Natural killer cell (primary cell): ENCODE measurements around the gene RAN. TPM values are rescaled to one million over a fixed set of nuclear protein-coding genes. Genes with fewer than 3 reads are reported as not detected.

Experiments
- ATAC-seq, 3 donors: fragments of 150-1000 bp in 2 of 3; fragments of 200-7000 bp in 1 of 3; cut with Tn5 transposase; 1 replicate in 1 of 3; 2 replicates in 2 of 3; pipeline ENCODE4 v1.10.0; 2021; ENCODE audit warnings: mild to moderate bottlenecking in 2 of 3, moderate library complexity in 2 of 3
- DNase-seq, 2 donors: peaks; one replicate each; pipeline versions ENCODE4 v3.0.0 to v3.0.0-alpha.2; 2013 to 2021; ENCODE audit warnings: mixed read lengths in 1 of 2
- H3K27ac ChIP-seq: one replicate; pipeline ENCODE4 v1.5.1; 2013; ENCODE audit warnings: mild to moderate bottlenecking, low read length
- H3K27me3 ChIP-seq: one replicate; pipeline ENCODE4 v1.6.1; 2013; ENCODE audit warnings: low read length; ENCODE audit not compliant: control insufficient read depth, insufficient read depth
- H3K36me3 ChIP-seq: one replicate; pipeline ENCODE4 v1.6.1; 2013; ENCODE audit warnings: low read length; ENCODE audit not compliant: control insufficient read depth, insufficient read depth
- H3K4me1 ChIP-seq: one replicate; pipeline ENCODE4 v1.6.1; 2013; ENCODE audit warnings: low read length; ENCODE audit not compliant: control insufficient read depth, insufficient read depth
- H3K4me3 ChIP-seq: one replicate; pipeline ENCODE4 v1.5.1; 2013; ENCODE audit warnings: low read length
- H3K9me3 ChIP-seq: one replicate; pipeline ENCODE4 v1.6.1; 2013; ENCODE audit warnings: low read length; ENCODE audit not compliant: control insufficient read depth, insufficient read depth
- H3K27ac Mint-ChIP-seq, 2 donors: one replicate each; pipeline ENCODE4 v1.8.0; 2022; ENCODE audit warnings: mild to moderate bottlenecking in 2 of 2, mixed read lengths in 2 of 2, moderate library complexity in 1 of 2
- H3K27me3 Mint-ChIP-seq, 2 donors: one replicate each; pipeline ENCODE4 v1.8.0; 2022; ENCODE audit warnings: low read depth in 2 of 2, mixed read lengths in 2 of 2
- H3K36me3 Mint-ChIP-seq: one replicate; pipeline ENCODE4 v1.8.0; 2022; ENCODE audit warnings: mixed read lengths
- H3K4me1 Mint-ChIP-seq, 2 donors: one replicate each; pipeline ENCODE4 v1.8.0; 2022; ENCODE audit warnings: mixed read lengths in 2 of 2
- H3K4me3 Mint-ChIP-seq: one replicate; pipeline ENCODE4 v1.8.0; 2022; ENCODE audit warnings: mild to moderate bottlenecking, moderate library complexity, mixed read lengths
- H3K9me3 Mint-ChIP-seq, 2 donors: one replicate each; pipeline ENCODE4 v1.8.0; 2022; ENCODE audit warnings: mixed read lengths in 2 of 2
- CTCF ChIP-seq: fragments of 200-600 bp; IDR thresholded peaks from one replicate; pipeline ENCODE4 v1.8.0; 2022; ENCODE audit warnings: antibody characterized with exemption
- WGBS: methylation state at CpG from one replicate; pipeline ENCODE4 v1.1.7; 2013; ENCODE audit warnings: missing lambda C conversion rate; ENCODE audit not compliant: insufficient coverage; 5-methylcytosine and 5-hydroxymethylcytosine counted together
- intact Hi-C: fragments of 100-400 bp; cut with micrococcal nuclease; formaldehyde crosslinking; loops from one replicate; pipeline ENCODE4 v1.14.2; 2022
- total RNA-seq, 4 donors: library from RNA; stranded (reverse); fragments of 120-200 nt in 1 of 4; gene quantifications; one replicate each; pipeline versions ENCODE4 v1.2.3 to v1.2.4, GENCODE V29; 2013 to 2022

Gene RAN
- total RNA-seq: 100 to 1,000 TPM; 244 to 264 (median 247) TPM
- total RNA-seq (2013): 407 TPM

DNA sequence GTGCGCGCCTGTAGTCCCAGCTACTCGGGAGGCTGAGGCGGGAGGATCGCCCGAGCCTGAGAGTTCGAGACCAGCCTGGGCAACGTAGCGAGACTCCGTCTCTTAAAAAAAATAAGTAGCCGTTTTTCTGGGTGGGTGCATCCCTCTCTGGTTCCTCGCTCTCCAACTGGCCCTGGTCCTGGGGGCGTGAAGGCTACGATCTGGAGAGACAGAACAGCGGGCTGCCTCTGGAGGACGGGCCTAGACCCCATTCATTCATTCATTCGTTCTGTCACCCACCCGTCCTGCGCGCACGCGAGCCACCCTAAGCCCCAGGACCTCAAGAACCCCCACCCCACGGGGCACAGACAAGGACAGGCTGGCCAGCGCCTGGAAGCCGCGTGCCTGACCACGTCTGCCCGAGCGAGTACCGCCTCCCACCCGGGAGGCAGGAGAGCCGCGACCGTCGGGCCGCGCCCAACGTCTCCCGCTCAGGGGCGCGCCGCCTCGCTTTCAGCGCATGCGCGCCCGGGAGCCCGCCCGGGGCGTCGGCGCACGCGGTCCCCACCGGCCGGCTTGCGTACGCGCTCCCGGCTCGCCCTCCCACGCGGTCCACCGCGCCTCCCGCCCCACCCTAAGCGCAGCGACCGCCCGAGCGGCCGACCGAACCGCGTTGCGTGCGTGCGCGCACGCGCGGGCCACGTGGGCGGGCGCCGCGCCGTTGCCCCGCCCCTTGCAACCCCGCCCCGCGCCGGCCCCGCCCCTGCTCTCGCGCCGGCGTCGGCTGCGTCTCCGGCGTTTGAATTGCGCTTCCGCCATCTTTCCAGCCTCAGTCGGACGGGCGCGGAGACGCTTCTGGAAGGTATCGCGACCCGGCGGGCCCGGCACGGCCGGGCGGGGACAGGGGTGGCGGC, at the start of gene RAN:
Gene RAN, plus strand, starts transcription at position 781 of the 893 bp plus-strand sequence. CDS start 528 bp downstream, outside the sequence.
- Histone ChIP-seq H3K27ac (peak within 1 kb of the TSS; percentile 78), H3K9me3 (no peaks in the 10 kb centered on the region), H3K4me1 (peaks cover 17% of the 10 kb centered on the region), H3K27me3 (no peaks in the 10 kb centered on the region), H3K4me3 (peak within 1 kb of the TSS; percentile 73), H3K36me3 (peaks cover 35% of the 10 kb centered on the region)
- Mint-ChIP-seq H3K36me3 (peaks cover 23% of the 10 kb centered on the region), H3K9me3 (no peaks in the 10 kb centered on the region), H3K4me3 (peak within 1 kb of the TSS; percentile 90), H3K27me3 (no peaks in the 10 kb centered on the region), H3K4me1 (peaks cover 21 to 32% of the 10 kb centered on the region in 2 donors), H3K27ac (peak within 1 kb of the TSS; percentile 84 to 85)
- peak; percentile 80 to 94 (median 84) for ATAC-seq
- TF ChIP-seq CTCF: no peak
- WGBS: 4% methylated on average over 118 of the region's 118 CpGs
- peak; percentile 81 to 98 for DNase-seq
- intact Hi-C loops: loop anchor here (2.0 kb wide), 1 partner anchor 33 kb away; the partner anchor contains the start of gene STX2

GRCh38 chr12:130825771-130826150, 46.1 kb upstream of the RAN start:
- Histone ChIP-seq H3K36me3 (peaks cover 2% of the 10 kb centered on the region), H3K4me3 (no peak overlapping the region), H3K27me3 (no peaks in the 10 kb centered on the region), H3K4me1 (peaks cover 8% of the 10 kb centered on the region), H3K9me3 (no peaks in the 10 kb centered on the region), H3K27ac (no peak overlapping the region)
- H3K9me3 Mint-ChIP-seq: no peaks in the 10 kb centered on the region
- H3K4me3 Mint-ChIP-seq: no peak overlapping the region
- ATAC-seq: no peak
- H3K27ac Mint-ChIP-seq: no peak overlapping the region
- no peak for TF ChIP-seq CTCF
- no peak for DNase-seq
- 96% methylated on average over 6 of the region's 6 CpGs for WGBS
- no peaks in the 10 kb centered on the region for H3K27me3 Mint-ChIP-seq
- peaks cover 0 to 6% of the 10 kb centered on the region in 2 donors for H3K4me1 Mint-ChIP-seq
- H3K36me3 Mint-ChIP-seq: no peaks in the 10 kb centered on the region
- intact Hi-C loops: no loop called here

GRCh38 chr12:130826151-130826801, 45.6 kb upstream of the RAN start:
- no peak overlapping the region for H3K27ac ChIP-seq
- no peaks in the 10 kb centered on the region for H3K9me3 ChIP-seq
- peaks cover 2% of the 10 kb centered on the region for H3K36me3 ChIP-seq
- Mint-ChIP-seq H3K27ac (no peak overlapping the region), H3K4me3 (no peak overlapping the region), H3K27me3 (no peaks in the 10 kb centered on the region), H3K4me1 (peaks cover 0 to 6% of the 10 kb centered on the region in 2 donors), H3K36me3 (no peaks in the 10 kb centered on the region), H3K9me3 (no peaks in the 10 kb centered on the region)
- H3K4me3 ChIP-seq: no peak overlapping the region
- 71% methylated on average over 20 of the region's 21 CpGs for WGBS
- DNase-seq (peak; percentile 47 to 84), ATAC-seq (peak; percentile 69 to 77 (median 72))
- peak; percentile 62 for TF ChIP-seq CTCF
- intact Hi-C loops: no loop called here
- peaks cover 8% of the 10 kb centered on the region for H3K4me1 ChIP-seq
- H3K27me3 ChIP-seq: no peaks in the 10 kb centered on the region
